GM12878 (cell line): ENCODE results near the gene MAP3K5. TPM values are rescaled to one million over a fixed set of nuclear protein-coding genes. Genes with fewer than 3 reads are reported as not detected.

Experiments
- ATAC-seq: fragments of 200-7000 bp; cut with Tn5 transposase; 3 replicates; pipeline ENCODE4 v1.9.1; 2020; ENCODE audit warnings: mild to moderate bottlenecking, moderate library complexity
- BruUV-seq: library from RNA; stranded (reverse); fragments of 400-500 nt; replicated peaks from 2 replicates; lab custom pipeline; 2021; lab: Mats Ljungman, UMichigan
- CTCF ChIA-PET: fragments of 300-600 bp; sonication (Branson Sonifier 250); formaldehyde crosslinking; extraction: SDS; loops from one replicate; lab custom pipeline; 2021; ENCODE audit warnings: inconsistent platforms; lab: Yijun Ruan, JAX
- POLR2A ChIA-PET: fragments of 350-600 bp; formaldehyde crosslinking; extraction: SDS; loops from one replicate; lab custom pipeline; 2021; ENCODE audit warnings: inconsistent platforms; lab: Charles Lee
- RAD21 ChIA-PET: fragments of 300-600 bp; sonication (Branson Sonifier 250); formaldehyde crosslinking; loops from one replicate; lab custom pipeline; 2023; ENCODE audit warnings: antibody characterized with exemption; ENCODE audit not compliant: unreplicated experiment; lab: Charles Lee
- SMC1A ChIA-PET: fragments of 300-600 bp; sonication (Branson Sonifier 250); formaldehyde crosslinking; loops from one replicate; lab custom pipeline; 2023; ENCODE audit not compliant: unreplicated experiment, uncharacterized antibody; lab: Charles Lee
- DNase-seq: peaks from one replicate; pipeline ENCODE4 v3.0.0-alpha.2; 2011; ENCODE audit warnings: low read depth, low spot score
- FAIRE-seq: peaks from 3 replicates; lab custom pipeline; 2011; peaks lifted over from hg19 to GRCh38; lab: Jason Lieb, UNC
- H2AFZ ChIP-seq: 2 replicates; pipeline ENCODE4 v1.6.0; 2011; ENCODE audit warnings: low read depth, low read length, control low read depth; ENCODE audit not compliant: control insufficient read depth
- H3K27ac ChIP-seq: 2 replicates; pipeline ENCODE4 v1.5.1; 2011; ENCODE audit warnings: control low read depth; ENCODE audit not compliant: control insufficient read depth, insufficient read depth
- H3K27me3 ChIP-seq, 2 experiments: replicated peaks in 1 of 2; 2 replicates each; pipeline versions ENCODE4 v1.6.0 to v1.6.1; 2011; ENCODE audit warnings: low read length in 1 of 2; ENCODE audit not compliant: control insufficient read depth in 2 of 2, insufficient read depth in 2 of 2
- H3K36me3 ChIP-seq, 2 experiments: 2 replicates each; pipeline ENCODE4 v1.5.1; 2011; ENCODE audit warnings: low read length in 1 of 2; ENCODE audit not compliant: control insufficient read depth in 2 of 2, insufficient read depth in 2 of 2
- H3K4me1 ChIP-seq: 2 replicates; pipeline ENCODE4 v1.6.1; 2011; ENCODE audit warnings: mild to moderate bottlenecking, low read length, moderate library complexity, mixed read lengths; ENCODE audit not compliant: control insufficient read depth, insufficient read depth
- H3K4me2 ChIP-seq: 2 replicates; pipeline ENCODE4 v1.6.0; 2011; ENCODE audit warnings: control low read depth; ENCODE audit not compliant: control insufficient read depth, insufficient read depth
- H3K4me3 ChIP-seq: fragments of 200-600 bp; sonication (generic); 2 replicates; pipeline ENCODE4 v1.5.1; 2016
- H3K79me2 ChIP-seq: 2 replicates; pipeline ENCODE4 v1.6.0; 2011; ENCODE audit warnings: low read length; ENCODE audit not compliant: control insufficient read depth, insufficient read depth
- H3K9ac ChIP-seq: 2 replicates; pipeline ENCODE4 v1.8.0; 2011; ENCODE audit warnings: low read length, control low read depth, mixed read lengths; ENCODE audit not compliant: control insufficient read depth, insufficient read depth
- H3K9me3 ChIP-seq: replicated peaks from 3 replicates; pipeline ENCODE4 v1.5.1; 2011; ENCODE audit warnings: mild to moderate bottlenecking, low read length; ENCODE audit not compliant: control insufficient read depth, insufficient read depth
- H4K20me1 ChIP-seq: 2 replicates; pipeline ENCODE4 v1.6.0; 2011; ENCODE audit not compliant: control insufficient read depth, insufficient read depth
- CHD1 ChIP-seq: IDR thresholded peaks from 2 replicates; pipeline ENCODE4 v1.6.1; 2012; ENCODE audit warnings: low read depth, low read length, improper control_type of control experiment
- EP300 ChIP-seq, 2 experiments: fragments of 150-350 bp in 1 of 2; IDR thresholded peaks; 2 replicates each; pipeline ENCODE4 v1.6.1; 2011 to 2012; ENCODE audit warnings: low read depth in 2 of 2, low read length in 2 of 2, borderline replicate concordance in 1 of 2, improper control_type of control experiment in 1 of 2, inconsistent platforms in 1 of 2; ENCODE audit not compliant: control insufficient read depth in 1 of 2
- IKZF1 ChIP-seq: fragments of 450-650 bp; conservative IDR thresholded peaks from 2 replicates; pipeline ENCODE4 v1.6.1; 2017; ENCODE audit warnings: antibody characterized with exemption, mild to moderate bottlenecking
- MEF2B ChIP-seq: fragments of 450-650 bp; IDR thresholded peaks from 2 replicates; pipeline ENCODE4 v1.6.1; 2018; ENCODE audit warnings: mild to moderate bottlenecking, moderate library complexity; ENCODE audit not compliant: partially characterized antibody, poor library complexity, severe bottlenecking
- POLR2A ChIP-seq: IDR thresholded peaks from 2 replicates; pipeline ENCODE4 v1.6.1; 2011; ENCODE audit warnings: low read depth, mild to moderate bottlenecking, low read length
- STAT1 ChIP-seq: fragments of 450-650 bp; conservative IDR thresholded peaks from 2 replicates; pipeline ENCODE4 v1.6.1; 2014; ENCODE audit warnings: antibody characterized with exemption, mild to moderate bottlenecking
- TAF1 ChIP-seq: IDR thresholded peaks from 2 replicates; pipeline ENCODE4 v1.6.1; 2011; ENCODE audit warnings: mild to moderate bottlenecking, low read depth, low read length, borderline replicate concordance
- TCF12 ChIP-seq: IDR thresholded peaks from 2 replicates; pipeline ENCODE4 v1.6.1; 2011; ENCODE audit warnings: low read depth, mild to moderate bottlenecking, low read length
- WRNIP1 ChIP-seq: IDR thresholded peaks from 2 replicates; pipeline ENCODE4 v1.6.1; 2011; ENCODE audit warnings: low read depth, low read length, improper control_type of control experiment, borderline replicate concordance
- YY1 ChIP-seq: IDR thresholded peaks from 2 replicates; pipeline ENCODE4 v1.6.1; 2011; ENCODE audit warnings: low read depth, mild to moderate bottlenecking, low read length
- WGBS: methylation state at CpG from one replicate; pipeline ENCODE4 v1.1.6; 2016; ENCODE audit warnings: low lambda C conversion rate; ENCODE audit not compliant: insufficient replicate concordance, insufficient coverage; ENCODE audit errors: missing lambda C conversion rate; 5-methylcytosine and 5-hydroxymethylcytosine counted together
- in situ Hi-C: fragments of 300-500 bp; cut with MboI; formaldehyde crosslinking; loops from 9 replicates; pipeline ENCODE4 v1.14.3; 2018; ENCODE audit warnings: mixed read lengths
- intact Hi-C: fragments of 100-400 bp; cut with micrococcal nuclease; formaldehyde crosslinking; loops from one replicate; pipeline ENCODE4 v1.14.2; 2022; ENCODE audit not compliant: unreplicated experiment
- polyA plus RNA-seq, 11 experiments: library from polyadenylated mRNA; depleted of rRNA in 4 of 11; unstranded in 6 of 11; stranded (reverse) in 5 of 11; fragments of >200 nt; fragmentation: Nextera tagmentation in 4 of 11; fragmentation: Illumina TruSeq in 1 of 11; extraction: Ambion mirVana in 4 of 11; extraction: Trizol in 1 of 11; gene quantifications; 1 replicate in 1 of 11; 2 replicates in 10 of 11; pipeline versions ENCODE4 v1.2.1 to v1.2.3, GENCODE V29; 2011 to 2016; ENCODE audit warnings: inconsistent platforms in 2 of 11, missing spikeins in 2 of 11, low read depth in 1 of 11
- total RNA-seq, 4 experiments: library from RNA; depleted of rRNA in 3 of 4; stranded (reverse); fragments of >200 nt in 3 of 4; fragmentation: Illumina TruSeq in 1 of 4; extraction: Trizol in 1 of 4; gene quantifications; 2 replicates each; pipeline versions ENCODE4 v1.2.1 to v1.2.3, GENCODE V29; 2013 to 2021
- TF ChIP-seq, protein P1 (sequence below): fragments of 450-650 bp; IDR thresholded peaks from 2 replicates; pipeline ENCODE4 v1.6.1; 2017; ENCODE audit warnings: low read depth, mild to moderate bottlenecking, moderate library complexity
- TF ChIP-seq, protein P2 (sequence below): IDR thresholded peaks from 2 replicates; pipeline ENCODE4 v1.6.1; 2011; ENCODE audit warnings: borderline replicate concordance, low read depth, mild to moderate bottlenecking, moderate library complexity, mixed read lengths, low read length; ENCODE audit not compliant: insufficient read depth; ENCODE audit errors: extremely low read length
- TF ChIP-seq, protein P3 (sequence below): fragments of 450-650 bp; IDR thresholded peaks from 2 replicates; pipeline ENCODE4 v1.6.1; 2017; ENCODE audit warnings: mild to moderate bottlenecking, moderate library complexity

MAP3K5 gene
- total and polyA plus RNA-seq, 10 of the 15 experiments (the other 5 are each of a cell fraction or from before 2014, with no cell fraction given), result 5.4 to 34.3 (median 26.4) TPM

DNA sequence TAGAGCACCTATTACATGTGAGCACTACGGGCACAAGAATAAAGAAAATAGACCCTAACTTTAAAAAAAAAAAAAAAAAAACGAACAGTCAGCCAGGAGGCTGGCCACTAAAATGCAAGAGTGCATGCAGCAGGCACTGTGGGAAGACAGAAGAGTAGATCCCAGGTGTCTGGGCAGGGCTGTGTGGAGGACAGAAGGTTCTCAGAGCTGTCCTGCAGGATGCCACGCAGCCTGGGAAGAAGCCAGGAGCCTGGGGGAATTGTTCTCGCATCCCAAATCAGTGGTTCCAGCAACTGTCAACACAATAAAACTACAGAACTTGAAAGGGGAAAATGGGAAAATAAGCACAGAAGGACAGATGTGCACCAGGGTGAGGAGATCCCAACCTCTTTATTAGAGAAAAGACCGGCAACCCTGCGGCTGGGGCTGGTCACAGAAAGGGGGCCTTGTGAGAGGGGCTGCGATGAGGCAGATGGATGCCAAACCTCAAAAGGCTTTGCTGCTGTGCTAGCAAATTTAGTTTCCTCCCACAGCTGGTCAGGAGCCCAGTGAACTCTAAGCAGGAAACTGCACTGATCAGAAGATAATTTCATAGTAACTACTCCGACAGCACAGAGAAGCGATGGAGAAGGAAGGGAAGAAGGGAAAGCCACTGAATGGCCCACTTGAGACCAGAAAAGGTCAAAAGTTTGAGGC lies 30.9 kb downstream of the MAP3K5 start:
- ATAC-seq (peak; percentile 25), DNase-seq (no peak), FAIRE-seq (no peak)
- Histone ChIP-seq H3K79me2 (peaks cover 95% of the 10 kb centered on the region), H3K9me3 (no peaks in the 10 kb centered on the region), H3K4me1 (peaks cover 61% of the 10 kb centered on the region), H4K20me1 (no peaks in the 10 kb centered on the region), H2AFZ (no peak overlapping the region), H3K27me3 (no peaks in the 10 kb centered on the region), H3K27ac (peak overlapping the region; percentile 97), H3K9ac (peak overlapping the region; percentile 75), H3K4me2 (peak overlapping the region; percentile 92), H3K4me3 (peak overlapping the region; percentile 61), H3K36me3 (peaks cover 0 to 9% of the 10 kb centered on the region in 2 experiments; a peak in 3 of 4 replicates)
- ChIA-PET SMC1A (interaction anchor here (0.7 to 8.4 kb wide), 17 partner anchors 8 to 117 kb away, joined by 3 to 368 read pairs (median 5); partner anchors contain the start of gene MAP3K5), CTCF (interaction anchor here (1.2 to 7.9 kb wide), 13 partner anchors 9 to 117 kb away, joined by 3 to 107 read pairs (median 8); partner anchors contain the start of gene MAP3K5), POLR2A (interaction anchor here (0.6 to 8.4 kb wide), 9 partner anchors 9 to 151 kb away, joined by 4 to 252 read pairs (median 9); partner anchors contain the start of gene MAP3K5), RAD21 (interaction anchor here (0.8 to 8.4 kb wide), 13 partner anchors 8 to 117 kb away, joined by 3 to 363 read pairs (median 19); partner anchors contain the start of gene MAP3K5)
- 42% methylated on average over 8 of the region's 9 CpGs for WGBS
- no TSS peak for BruUV-seq
- intact Hi-C loops (no loop called here), in situ Hi-C loops (no loop called here)
- TF ChIP-seq YY1 (0 out of 2 replicates have a peak, but pooled peaks have one; percentile 26), CHD1 (0 out of 2 replicates have a peak, but pooled peaks have one; percentile 47), EP300 (IDR thresholded peaks at IDR 0.05; ENCODE audit: borderline replicate concordance in 1 of 2, control insufficient read depth in 1 of 2, low read depth in 2 of 2, low read length in 2 of 2) (0 out of 4 replicates have a peak, but pooled peaks of 1 of the 2 experiments have one; percentile 33), IKZF1 (peak; percentile 42; the same call in 1 of the 2 replicates), TCF12 (peak; percentile 30; the same call in 1 of the 2 replicates), STAT1 (no peak), MEF2B (peak; percentile 10), TAF1 (0 out of 2 replicates have a peak, but pooled peaks have one; percentile 14), WRNIP1 (no peak), POLR2A (0 out of 2 replicates have a peak, but pooled peaks have one; percentile 32)
- TF ChIP-seq, protein P1, sequence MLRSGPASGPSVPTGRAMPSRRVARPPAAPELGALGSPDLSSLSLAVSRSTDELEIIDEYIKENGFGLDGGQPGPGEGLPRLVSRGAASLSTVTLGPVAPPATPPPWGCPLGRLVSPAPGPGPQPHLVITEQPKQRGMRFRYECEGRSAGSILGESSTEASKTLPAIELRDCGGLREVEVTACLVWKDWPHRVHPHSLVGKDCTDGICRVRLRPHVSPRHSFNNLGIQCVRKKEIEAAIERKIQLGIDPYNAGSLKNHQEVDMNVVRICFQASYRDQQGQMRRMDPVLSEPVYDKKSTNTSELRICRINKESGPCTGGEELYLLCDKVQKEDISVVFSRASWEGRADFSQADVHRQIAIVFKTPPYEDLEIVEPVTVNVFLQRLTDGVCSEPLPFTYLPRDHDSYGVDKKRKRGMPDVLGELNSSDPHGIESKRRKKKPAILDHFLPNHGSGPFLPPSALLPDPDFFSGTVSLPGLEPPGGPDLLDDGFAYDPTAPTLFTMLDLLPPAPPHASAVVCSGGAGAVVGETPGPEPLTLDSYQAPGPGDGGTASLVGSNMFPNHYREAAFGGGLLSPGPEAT, result 0 out of 2 replicates have a peak, but pooled peaks have one; percentile 2
- TF ChIP-seq, protein P2, sequence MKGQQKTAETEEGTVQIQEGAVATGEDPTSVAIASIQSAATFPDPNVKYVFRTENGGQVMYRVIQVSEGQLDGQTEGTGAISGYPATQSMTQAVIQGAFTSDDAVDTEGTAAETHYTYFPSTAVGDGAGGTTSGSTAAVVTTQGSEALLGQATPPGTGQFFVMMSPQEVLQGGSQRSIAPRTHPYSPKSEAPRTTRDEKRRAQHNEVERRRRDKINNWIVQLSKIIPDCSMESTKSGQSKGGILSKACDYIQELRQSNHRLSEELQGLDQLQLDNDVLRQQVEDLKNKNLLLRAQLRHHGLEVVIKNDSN, result no peak
- TF ChIP-seq, protein P3, sequence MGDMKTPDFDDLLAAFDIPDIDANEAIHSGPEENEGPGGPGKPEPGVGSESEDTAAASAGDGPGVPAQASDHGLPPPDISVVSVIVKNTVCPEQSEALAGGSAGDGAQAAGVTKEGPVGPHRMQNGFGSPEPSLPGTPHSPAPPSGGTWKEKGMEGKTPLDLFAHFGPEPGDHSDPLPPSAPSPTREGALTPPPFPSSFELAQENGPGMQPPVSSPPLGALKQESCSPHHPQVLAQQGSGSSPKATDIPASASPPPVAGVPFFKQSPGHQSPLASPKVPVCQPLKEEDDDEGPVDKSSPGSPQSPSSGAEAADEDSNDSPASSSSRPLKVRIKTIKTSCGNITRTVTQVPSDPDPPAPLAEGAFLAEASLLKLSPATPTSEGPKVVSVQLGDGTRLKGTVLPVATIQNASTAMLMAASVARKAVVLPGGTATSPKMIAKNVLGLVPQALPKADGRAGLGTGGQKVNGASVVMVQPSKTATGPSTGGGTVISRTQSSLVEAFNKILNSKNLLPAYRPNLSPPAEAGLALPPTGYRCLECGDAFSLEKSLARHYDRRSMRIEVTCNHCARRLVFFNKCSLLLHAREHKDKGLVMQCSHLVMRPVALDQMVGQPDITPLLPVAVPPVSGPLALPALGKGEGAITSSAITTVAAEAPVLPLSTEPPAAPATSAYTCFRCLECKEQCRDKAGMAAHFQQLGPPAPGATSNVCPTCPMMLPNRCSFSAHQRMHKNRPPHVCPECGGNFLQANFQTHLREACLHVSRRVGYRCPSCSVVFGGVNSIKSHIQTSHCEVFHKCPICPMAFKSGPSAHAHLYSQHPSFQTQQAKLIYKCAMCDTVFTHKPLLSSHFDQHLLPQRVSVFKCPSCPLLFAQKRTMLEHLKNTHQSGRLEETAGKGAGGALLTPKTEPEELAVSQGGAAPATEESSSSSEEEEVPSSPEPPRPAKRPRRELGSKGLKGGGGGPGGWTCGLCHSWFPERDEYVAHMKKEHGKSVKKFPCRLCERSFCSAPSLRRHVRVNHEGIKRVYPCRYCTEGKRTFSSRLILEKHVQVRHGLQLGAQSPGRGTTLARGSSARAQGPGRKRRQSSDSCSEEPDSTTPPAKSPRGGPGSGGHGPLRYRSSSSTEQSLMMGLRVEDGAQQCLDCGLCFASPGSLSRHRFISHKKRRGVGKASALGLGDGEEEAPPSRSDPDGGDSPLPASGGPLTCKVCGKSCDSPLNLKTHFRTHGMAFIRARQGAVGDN, result 0 out of 2 replicates have a peak, but pooled peaks have one; percentile 16
